ENCODE results near the gene PLD5. TPM values are rescaled to one million over a fixed set of nuclear protein-coding genes. Genes with fewer than 3 reads are reported as not detected.
"Not testable (repeated sequence)": the region's sequence is repeated elsewhere in the genome, so short reads cannot be mapped to it uniquely, and the experiment has no call there.

Gene PLD5
- total RNA-seq, 2 donors from 2014 or later, result 0.05 to 1.0 TPM

DNA sequence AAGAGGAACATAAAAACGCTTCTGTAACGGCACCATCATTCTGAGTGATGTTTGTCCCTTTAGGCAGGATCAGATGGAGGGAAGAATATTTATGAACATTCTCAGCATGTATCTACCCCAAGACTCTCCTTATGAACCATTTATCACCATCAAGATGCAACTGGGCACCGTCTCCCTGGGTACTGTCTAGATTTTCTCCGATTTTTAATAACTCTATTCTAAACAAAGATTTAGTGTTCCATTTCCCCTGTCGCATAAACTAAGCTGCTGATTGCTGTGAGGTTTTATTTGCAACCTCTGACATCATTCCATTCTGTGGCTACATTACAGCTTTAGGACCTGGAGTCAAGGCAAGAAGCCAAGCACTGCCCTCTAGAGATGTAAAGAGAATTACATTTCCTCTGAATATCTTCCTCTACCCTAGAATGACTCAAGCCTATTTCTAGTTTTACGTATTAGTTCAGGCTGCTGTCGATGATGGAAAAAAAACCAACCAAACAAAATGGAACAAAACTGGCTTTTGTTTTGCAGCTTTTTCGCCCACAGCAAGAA lies 395.5 kb downstream of the PLD5 start:
- no peak for DNase-seq (ENCODE audit: low spot score)
- Histone ChIP-seq H3K4me1 (replicated peaks) (no peaks in the 10 kb centered on the region), H3K27me3 (replicated peaks; ENCODE audit: insufficient read depth) (no peaks in the 10 kb centered on the region), H3K9me3 (no peaks in the 10 kb centered on the region), H3K36me3 (no peaks in the 10 kb centered on the region), H3K27ac (no peak overlapping the region), H3K4me3 (no peak overlapping the region)
- 62% methylated on average over 8 of the region's 8 CpGs for WGBS
- TF ChIP-seq POLR2AphosphoS5 (IDR thresholded peaks at IDR 0.05) (no peak), POLR2A (IDR thresholded peaks at IDR 0.05) (no peak)
- TF ChIP-seq, protein P1, sequence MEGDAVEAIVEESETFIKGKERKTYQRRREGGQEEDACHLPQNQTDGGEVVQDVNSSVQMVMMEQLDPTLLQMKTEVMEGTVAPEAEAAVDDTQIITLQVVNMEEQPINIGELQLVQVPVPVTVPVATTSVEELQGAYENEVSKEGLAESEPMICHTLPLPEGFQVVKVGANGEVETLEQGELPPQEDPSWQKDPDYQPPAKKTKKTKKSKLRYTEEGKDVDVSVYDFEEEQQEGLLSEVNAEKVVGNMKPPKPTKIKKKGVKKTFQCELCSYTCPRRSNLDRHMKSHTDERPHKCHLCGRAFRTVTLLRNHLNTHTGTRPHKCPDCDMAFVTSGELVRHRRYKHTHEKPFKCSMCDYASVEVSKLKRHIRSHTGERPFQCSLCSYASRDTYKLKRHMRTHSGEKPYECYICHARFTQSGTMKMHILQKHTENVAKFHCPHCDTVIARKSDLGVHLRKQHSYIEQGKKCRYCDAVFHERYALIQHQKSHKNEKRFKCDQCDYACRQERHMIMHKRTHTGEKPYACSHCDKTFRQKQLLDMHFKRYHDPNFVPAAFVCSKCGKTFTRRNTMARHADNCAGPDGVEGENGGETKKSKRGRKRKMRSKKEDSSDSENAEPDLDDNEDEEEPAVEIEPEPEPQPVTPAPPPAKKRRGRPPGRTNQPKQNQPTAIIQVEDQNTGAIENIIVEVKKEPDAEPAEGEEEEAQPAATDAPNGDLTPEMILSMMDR (IDR thresholded peaks at IDR 0.05), result no peak
- intact Hi-C loops (cut with DNase I), result no loop called here

DNA sequence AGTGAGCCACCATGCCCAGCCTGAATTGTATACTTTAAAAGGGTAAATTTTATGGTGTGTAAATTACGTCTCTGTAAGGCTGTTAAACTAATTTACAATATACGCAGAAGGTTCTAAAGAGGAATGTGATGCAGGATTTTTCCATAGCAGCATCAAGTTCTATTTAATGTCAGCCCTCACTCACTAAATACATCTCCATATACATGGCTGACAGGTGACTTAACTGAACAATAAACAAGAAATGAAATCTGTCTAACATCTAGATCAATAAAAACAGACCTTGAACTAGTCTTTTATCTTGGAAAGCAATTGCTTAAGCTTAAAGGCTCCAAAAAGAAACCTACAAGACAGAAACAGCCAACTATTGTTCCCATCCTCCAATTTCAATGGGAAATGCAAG lies 404.1 kb downstream of the PLD5 start:
- intact Hi-C loops (cut with DNase I), result no loop called here
- TF ChIP-seq POLR2A (IDR thresholded peaks at IDR 0.05) (no peak), POLR2AphosphoS5 (IDR thresholded peaks at IDR 0.05) (no peak)
- TF ChIP-seq, protein P1 (IDR thresholded peaks at IDR 0.05), result no peak
- no peaks in the 10 kb centered on the region for H3K36me3 ChIP-seq

DNA sequence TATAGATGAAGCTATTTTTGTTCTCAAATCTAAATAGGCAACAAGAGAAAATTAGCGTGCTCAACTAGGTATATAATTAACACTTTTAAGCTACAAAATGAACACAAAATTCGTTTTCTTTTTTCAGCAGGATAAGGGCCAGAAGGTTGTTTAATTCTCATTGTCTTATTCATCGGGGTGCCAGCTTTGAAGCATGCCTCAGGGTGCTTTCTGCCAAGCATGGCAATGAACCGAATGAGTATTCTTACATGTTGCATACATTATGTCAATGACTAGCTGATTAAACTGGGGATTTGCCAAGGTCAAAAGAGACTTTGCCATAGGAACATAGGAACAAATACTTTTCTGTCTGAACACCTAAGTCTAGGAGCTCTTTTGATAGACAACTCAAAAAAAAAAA lies 423.6 kb downstream of the PLD5 start:
- intact Hi-C loops (cut with DNase I), result no loop called here
- no peaks in the 10 kb centered on the region for H3K27me3 ChIP-seq (replicated peaks; ENCODE audit: insufficient read depth)
- no peak for TF ChIP-seq POLR2AphosphoS5 (IDR thresholded peaks at IDR 0.05)
- no peak for TF ChIP-seq POLR2A (IDR thresholded peaks at IDR 0.05)
- TF ChIP-seq, protein P1 (IDR thresholded peaks at IDR 0.05), result no peak
- no peak for DNase-seq (ENCODE audit: low spot score)
- H3K4me3 ChIP-seq, result no peak overlapping the region
- H3K27ac ChIP-seq, result no peak overlapping the region
- no peaks in the 10 kb centered on the region for H3K9me3 ChIP-seq
- no peaks in the 10 kb centered on the region for H3K4me1 ChIP-seq (replicated peaks)
- WGBS, result 46% methylated on average over 4 of the region's 4 CpGs
- H3K36me3 ChIP-seq, result no peaks in the 10 kb centered on the region

More for the DNA sequence above, 404.1 kb downstream of the PLD5 start:
- Histone ChIP-seq H3K4me3 (no peak overlapping the region), H3K9me3 (no peaks in the 10 kb centered on the region), H3K27me3 (replicated peaks; ENCODE audit: insufficient read depth) (no peaks in the 10 kb centered on the region), H3K4me1 (replicated peaks) (no peaks in the 10 kb centered on the region), H3K27ac (no peak overlapping the region)
- no peak for DNase-seq (ENCODE audit: low spot score)
- WGBS, result 50% methylated on average over 2 of the region's 2 CpGs

DNA sequence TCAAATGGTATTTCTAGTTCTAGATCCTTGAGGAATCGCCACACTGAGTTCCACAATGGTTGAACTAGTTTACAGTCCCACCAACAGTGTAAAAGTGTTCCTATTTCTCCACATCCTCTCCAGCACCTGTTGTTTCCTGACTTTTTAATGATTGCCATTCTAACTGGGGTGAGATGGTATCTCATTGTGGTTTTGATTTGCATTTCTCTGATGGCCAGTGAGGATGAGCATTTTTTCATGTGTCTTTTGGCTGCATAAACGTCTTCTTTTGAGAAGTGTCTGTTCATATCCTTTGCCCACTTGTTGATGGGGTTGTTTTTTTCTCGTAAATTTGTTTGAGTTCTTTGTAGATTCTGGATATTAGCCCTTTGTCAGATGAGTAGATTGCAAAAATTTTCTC lies 427.2 kb downstream of the PLD5 start:
- intact Hi-C loops (cut with DNase I); H3K9me3 ChIP-seq; DNase-seq (ENCODE audit: low spot score); H3K27ac ChIP-seq; H3K27me3 ChIP-seq (replicated peaks; ENCODE audit: insufficient read depth); H3K4me3 ChIP-seq; H3K36me3 ChIP-seq; H3K4me1 ChIP-seq (replicated peaks): not testable (repeated sequence)
- 77% methylated on average over 3 of the region's 3 CpGs for WGBS

GRCh38 chr1:242093116-242093515 lies 431.4 kb downstream of the PLD5 start:
- Histone ChIP-seq H3K36me3 (no peaks in the 10 kb centered on the region), H3K27me3 (replicated peaks; ENCODE audit: insufficient read depth) (no peaks in the 10 kb centered on the region), H3K9me3 (no peaks in the 10 kb centered on the region), H3K4me1 (replicated peaks) (no peaks in the 10 kb centered on the region), H3K27ac (no peak overlapping the region), H3K4me3 (no peak overlapping the region)
- no peak for DNase-seq (ENCODE audit: low spot score)
- no peak for TF ChIP-seq POLR2AphosphoS5 (IDR thresholded peaks at IDR 0.05)
- no peak for TF ChIP-seq POLR2A (IDR thresholded peaks at IDR 0.05)
- TF ChIP-seq, protein P1 (IDR thresholded peaks at IDR 0.05), result no peak
- WGBS, result 82% methylated on average over 11 of the region's 11 CpGs
- intact Hi-C loops (cut with DNase I), result no loop called here
